GM10847 (cell line): ENCODE results near the gene COMP.

Experiments used
- POLR2A ChIP-seq: IDR thresholded peaks from 2 replicates; pipeline ENCODE4 v1.6.1; 2011; ENCODE audit not compliant: insufficient read length; ENCODE audit errors: extremely low read depth

COMP gene

DNA sequence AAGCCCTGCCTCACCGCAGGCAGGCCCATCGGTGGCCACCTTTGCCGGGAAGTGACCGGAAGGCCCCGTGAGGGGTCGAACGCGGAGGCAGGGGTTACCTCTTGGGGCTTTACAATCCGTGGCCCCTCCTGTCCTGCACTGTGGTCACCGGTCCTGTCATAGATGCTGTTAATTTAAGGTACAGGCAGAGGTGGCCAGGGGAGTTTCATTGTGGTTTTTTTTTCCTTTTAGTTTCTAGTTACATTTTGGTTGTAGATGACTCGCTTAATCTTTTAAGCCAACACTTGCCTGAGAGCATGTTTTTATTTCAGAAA lies 13.1 kb downstream of the COMP start:
- no peak for TF ChIP-seq POLR2A

- no peak for TF ChIP-seq POLR2A
Measured at GRCh38 chr19:18777301-18778075, 13.6 kb downstream of the COMP start.

DNA sequence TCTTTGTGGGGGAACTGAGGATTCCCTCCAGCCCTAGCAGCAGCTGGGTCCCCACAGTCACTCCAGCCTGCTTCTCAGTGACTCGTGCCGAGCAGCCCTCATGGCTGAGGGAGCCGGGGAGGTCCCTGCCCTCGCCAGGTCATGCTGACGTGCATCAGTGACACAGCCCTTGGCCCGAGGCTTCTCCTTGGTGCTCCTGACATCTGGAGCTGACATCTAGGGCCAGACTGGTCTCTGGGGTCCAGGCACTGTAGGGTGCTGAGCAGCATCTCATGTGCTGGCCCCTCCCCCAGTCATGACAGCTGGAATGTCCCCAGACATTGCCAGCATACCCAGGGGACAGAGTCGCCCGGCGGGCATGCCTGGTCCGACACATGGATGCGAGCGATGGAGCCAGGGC lies 14.4 kb downstream of the COMP start:
- no peak for TF ChIP-seq POLR2A

DNA sequence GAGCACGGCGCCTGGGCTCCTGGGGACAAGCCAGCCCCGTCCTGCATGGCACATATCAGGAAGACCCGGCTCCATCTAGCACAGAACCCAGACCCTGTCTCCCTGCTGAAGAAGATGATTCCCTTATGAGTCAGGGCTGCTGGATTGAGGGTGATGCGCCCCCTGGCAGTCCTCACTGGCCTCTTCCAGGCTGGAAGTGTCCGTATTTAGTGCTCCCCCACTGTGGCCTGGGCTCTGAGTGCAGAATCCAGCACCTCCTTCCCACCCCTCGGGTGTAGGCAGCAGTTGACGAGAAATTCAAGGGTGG lies 14.9 kb downstream of the COMP start:
- no peak for TF ChIP-seq POLR2A

DNA sequence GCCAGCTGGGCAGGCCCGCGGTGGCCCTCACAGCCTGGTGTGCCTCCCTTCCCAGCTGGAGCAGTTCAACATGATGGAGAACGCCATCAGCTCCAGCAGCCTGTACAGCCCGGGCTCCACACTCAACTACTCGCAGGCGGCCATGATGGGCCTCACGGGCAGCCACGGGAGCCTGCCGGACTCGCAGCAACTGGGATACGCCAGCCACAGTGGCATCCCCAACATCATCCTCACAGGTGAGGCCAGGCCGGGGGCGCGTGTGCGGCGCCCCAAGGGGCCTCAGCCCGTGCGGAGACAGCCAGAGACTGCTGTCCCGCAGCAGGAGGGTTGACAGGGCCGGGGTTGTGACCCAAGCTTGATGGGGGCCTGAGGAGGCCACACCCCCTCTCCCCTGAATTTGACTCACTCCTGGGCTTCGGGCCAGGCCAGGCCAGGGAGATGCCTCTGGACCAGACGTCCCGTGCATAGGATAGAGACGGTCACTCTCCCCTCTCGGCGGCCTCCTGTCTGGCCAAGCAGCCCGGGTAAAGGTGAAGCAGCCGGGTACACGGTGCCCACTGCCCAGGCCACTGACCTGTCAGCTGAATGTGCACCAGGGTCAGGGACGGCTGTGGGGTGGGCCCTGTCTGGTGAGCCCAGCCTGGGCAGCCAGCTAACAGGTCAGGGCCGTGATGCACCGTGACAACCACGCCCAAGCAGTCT lies 15.4 kb downstream of the COMP start:
- no peak for TF ChIP-seq POLR2A

DNA sequence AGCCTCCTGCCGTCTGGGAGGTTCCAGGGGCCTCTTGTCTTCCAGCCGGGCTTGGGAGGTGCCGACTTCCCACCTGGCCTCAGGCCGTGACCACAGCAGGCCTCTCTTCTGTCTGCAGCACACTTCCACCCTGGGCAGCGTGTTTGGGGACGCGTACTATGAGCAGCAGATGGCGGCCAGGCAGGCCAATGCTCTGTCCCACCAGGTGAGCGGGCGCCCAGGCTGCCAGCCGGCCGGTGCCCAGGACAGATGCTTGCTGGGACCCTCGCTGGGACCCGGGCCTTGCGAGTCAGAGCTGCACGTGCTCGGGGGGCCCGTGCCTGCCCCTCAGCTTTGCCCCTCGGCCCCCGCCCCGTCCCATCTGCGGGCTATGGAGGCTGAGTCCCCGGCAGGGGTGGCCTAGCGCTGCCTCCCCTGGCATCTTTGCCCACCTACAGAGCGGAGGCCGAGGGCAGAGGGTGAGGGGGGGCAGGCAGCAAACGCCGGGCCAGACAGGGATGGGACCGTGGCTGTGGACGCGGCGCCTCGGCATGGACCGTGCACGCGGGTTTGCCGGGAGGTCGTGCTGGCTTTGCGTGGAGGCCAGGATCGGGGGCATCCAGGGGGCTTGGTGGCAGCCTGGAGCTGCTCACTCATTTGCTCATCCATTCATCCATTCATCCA lies 16.2 kb downstream of the COMP start:
- no peak for TF ChIP-seq POLR2A

DNA sequence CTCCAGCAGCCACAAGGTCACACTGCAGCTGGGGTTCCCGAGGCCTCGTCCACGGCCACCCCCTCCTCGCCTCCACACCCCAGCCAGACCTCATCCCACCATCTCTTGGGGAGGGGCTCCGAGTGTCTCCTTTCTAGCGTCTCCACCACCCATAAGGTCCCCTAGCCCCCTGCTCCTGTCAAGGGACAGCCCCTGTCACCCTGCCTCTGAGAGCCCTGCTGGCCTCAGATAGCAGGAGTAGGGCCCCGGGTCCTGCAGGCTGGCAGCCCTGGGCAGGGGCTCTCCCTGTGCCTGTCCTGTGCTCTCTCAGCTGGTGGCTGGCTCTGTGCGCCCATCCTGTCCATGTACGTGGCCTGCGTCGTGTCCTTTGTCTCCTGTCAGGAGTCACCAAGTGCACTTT lies 17.0 kb downstream of the COMP start:
- TF ChIP-seq POLR2A, result no peak

DNA sequence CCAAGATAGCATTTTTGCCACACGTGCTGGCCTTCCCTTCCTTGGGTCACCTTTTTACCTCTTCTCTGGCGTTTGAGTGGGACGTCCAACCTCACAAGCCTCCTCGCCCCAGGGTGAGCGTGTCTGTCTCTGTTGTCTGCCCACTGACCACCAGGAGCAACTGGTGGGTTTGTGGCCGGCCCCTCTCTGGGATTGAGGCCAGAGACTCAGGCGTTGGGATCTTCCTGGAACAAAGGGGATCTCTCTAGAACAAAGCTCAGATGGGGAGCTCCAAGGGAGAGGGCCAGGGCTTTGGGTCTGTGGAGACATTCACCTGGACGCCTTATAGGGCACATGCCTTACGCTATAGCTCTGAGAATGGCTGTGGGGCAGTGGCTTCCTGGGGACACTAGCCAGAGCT lies 17.4 kb downstream of the COMP start:
- TF ChIP-seq POLR2A, result no peak

GRCh38 chr19:18772620-18773587 lies 18.2 kb downstream of the COMP start:
- TF ChIP-seq POLR2A, result no peak

GRCh38 chr19:18771328-18772242 lies 19.5 kb downstream of the COMP start:
- TF ChIP-seq POLR2A, result no peak

DNA sequence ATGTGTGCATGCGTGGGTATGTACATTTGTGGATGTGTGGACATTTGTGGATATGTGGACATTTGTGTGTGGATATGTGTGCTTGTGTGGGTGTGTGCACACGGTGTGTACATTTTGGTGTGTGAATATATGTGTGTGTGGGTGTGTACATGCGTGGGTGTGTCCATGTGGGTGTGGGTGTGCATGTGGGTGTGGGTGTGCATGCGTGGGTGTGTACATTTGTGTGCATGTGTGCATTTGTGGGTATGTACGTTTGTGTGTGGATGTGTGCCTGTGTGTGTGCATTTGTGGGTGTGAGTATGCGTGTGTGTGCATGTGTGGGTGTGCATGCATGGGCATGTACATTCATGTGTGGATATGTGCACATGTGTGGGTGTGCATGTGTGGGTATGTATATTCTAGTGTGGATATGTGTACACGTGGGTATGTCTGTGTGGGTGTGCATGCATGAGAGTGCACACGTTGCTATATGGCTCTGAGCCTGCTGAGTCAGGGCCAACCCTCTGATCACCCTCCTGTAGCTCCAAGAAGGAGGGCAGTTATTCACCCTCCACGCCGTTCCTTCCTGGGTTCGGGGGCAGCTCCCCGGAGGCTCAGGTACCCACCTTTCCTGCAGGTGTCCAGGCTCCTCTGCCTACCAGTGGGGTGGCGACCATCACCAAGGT lies 20.3 kb downstream of the COMP start:
- no peak for TF ChIP-seq POLR2A

DNA sequence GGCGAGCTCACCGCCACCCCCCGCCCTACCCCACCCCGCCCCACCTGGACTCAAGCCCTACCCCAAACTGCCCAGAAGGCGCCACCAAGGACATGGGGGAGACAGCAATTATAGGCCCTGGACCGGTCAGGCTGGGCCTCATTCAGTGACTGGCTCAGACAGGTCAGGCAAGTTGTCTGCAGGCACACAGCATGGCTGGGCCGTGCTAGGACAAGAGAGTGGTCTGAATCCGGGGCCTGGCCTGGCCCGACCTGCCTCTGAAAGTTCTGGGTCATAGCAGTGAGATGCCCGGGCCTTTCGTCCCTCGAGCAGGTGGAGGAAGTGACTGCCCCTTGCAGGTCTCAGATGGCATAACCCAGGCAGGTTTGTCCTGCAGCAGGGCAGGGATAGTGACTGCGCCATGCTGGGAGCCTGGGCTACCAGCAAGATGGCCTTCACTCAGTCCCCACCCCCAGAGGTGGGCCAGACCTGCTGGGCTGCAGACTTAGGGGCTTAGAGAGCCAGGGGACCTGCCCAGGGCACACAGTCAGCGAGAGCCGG lies 21.0 kb downstream of the COMP start:
- TF ChIP-seq POLR2A, result no peak

DNA sequence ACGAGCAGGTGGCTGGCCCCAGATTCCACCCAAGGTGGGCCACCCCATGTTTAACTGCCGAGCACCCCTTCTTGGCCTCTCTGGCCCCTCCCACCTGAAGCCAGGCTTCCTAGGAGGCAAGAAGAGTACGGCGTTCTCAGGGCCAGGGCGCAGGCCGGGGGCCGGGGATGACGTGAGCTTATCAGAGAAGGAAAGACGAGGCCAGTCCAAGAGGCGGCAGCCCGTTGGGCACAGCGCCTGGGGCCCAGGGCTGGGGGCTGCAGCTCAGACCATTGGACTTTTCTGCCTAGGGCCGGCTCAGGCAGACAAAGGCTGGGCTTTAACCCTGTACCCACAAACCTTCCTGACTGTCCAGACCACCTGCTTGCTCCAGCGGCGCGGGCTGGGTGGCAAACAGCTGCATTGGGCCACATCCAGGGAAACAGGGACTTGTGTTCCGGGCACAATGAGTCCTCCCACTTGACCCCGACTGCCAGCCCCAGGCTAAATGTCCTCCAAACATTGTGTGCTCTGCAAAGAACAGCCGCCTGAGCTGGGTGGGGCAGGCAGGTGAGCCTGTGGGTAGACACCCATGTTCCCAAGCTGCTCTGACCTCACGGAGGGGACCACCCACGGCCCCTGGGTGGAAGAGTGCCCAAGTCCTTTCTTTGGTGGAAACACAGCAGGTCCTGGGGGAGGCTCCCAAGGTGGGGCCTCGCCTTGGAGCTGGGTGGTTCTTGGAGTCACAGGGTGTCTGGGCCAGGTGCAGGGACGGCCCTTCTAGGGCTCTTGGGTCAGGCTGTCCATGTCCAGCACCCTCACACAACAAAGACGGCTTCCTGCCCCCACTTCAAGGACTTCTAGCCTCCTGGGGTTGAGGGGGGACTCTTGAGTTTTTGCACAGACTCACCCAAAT lies 21.9 kb downstream of the COMP start:
- no peak for TF ChIP-seq POLR2A
